ENCODE measurements around the gene ZNF865.

DNA sequence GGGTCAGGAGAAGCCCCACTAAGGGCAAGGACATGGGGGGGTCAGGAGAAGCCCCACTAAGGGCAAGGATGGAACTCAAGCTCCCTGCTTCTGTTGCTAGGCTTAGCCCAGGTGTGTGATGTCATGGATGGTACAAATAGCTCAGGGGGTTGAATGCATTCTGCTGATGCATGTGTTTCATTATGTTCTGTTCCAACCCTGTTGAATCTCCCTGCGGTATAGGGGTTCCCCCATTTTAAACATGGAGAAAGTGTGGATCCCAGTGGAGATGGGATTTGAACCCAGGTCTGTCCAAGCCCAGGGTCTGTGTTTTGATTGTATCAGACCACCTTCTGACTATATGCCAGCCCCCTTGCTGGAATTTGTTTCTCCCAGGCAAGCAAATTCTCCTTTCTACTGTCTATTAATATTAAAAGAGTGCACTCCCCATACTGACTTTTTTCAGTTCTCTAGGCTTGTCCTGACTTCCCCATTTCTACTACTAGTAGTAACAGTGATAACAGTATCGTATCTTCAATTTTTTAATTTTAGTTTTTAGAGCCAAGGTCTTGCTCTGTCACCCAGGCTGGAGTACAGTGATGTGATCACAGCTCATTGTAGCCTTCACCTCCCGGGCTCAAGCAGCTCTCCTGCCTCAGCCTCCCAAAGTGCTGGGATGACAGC is 6.7 kb downstream of the ZNF865 start:
- TF ChIP-seq, protein P1, sequence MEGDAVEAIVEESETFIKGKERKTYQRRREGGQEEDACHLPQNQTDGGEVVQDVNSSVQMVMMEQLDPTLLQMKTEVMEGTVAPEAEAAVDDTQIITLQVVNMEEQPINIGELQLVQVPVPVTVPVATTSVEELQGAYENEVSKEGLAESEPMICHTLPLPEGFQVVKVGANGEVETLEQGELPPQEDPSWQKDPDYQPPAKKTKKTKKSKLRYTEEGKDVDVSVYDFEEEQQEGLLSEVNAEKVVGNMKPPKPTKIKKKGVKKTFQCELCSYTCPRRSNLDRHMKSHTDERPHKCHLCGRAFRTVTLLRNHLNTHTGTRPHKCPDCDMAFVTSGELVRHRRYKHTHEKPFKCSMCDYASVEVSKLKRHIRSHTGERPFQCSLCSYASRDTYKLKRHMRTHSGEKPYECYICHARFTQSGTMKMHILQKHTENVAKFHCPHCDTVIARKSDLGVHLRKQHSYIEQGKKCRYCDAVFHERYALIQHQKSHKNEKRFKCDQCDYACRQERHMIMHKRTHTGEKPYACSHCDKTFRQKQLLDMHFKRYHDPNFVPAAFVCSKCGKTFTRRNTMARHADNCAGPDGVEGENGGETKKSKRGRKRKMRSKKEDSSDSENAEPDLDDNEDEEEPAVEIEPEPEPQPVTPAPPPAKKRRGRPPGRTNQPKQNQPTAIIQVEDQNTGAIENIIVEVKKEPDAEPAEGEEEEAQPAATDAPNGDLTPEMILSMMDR (IDR thresholded peaks at IDR 0.05) = no peak
- TF ChIP-seq POLR2A (IDR thresholded peaks at IDR 0.05) = no peak

Data from lower leg skin (tissue), 3 donors.